Gastrocnemius medialis (tissue), 4 donors: ENCODE measurements around the gene AIFM1.

Source experiments
- CTCF ChIP-seq, 5 experiments: fragments of 450-650 bp in 3 of 5; fragments of 200-600 bp in 2 of 5; sonication (generic) in 2 of 5; IDR thresholded peaks in 4 of 5; conservative IDR thresholded peaks in 1 of 5; 1 replicate in 4 of 5; 2 replicates in 1 of 5; pipeline ENCODE4 v1.5.1; 2016 to 2019; ENCODE audit warnings: antibody characterized with exemption in 5 of 5, mild to moderate bottlenecking in 3 of 5, moderate library complexity in 3 of 5
- POLR2A ChIP-seq, 2 donors: fragments of 450-650 bp; IDR thresholded peaks; one replicate each; pipeline ENCODE4 v1.6.1; 2017; ENCODE audit warnings: antibody characterized with exemption in 2 of 2, mild to moderate bottlenecking in 2 of 2, moderate library complexity in 2 of 2

GRCh38 chrX:130114141-130114588 is 51.5 kb downstream of the AIFM1 start:
- TF ChIP-seq CTCF (IDR thresholded peaks at IDR 0.05 in 4 of 5, conservative IDR thresholded peaks at IDR 0.05 in 1 of 5) (no peak), POLR2A (IDR thresholded peaks at IDR 0.05) (no peak)
